Right cardiac atrium (tissue), 5 donors: Measurements from ENCODE around the gene MYCBP. TPM values are rescaled to one million over a fixed set of nuclear protein-coding genes. Genes with fewer than 3 reads are reported as not detected.
"Not testable (repeated sequence)": the region's sequence is repeated elsewhere in the genome, so short reads cannot be mapped to it uniquely, and the experiment has no call there.

Source experiments
- ATAC-seq, 2 donors: fragments of 200-7000 bp; cut with Tn5 transposase; one replicate each; pipeline versions ENCODE4 v1.8.0 to v1.9.1; 2020; ENCODE audit warnings: moderate library complexity in 2 of 2, mild to moderate bottlenecking in 1 of 2
- DNase-seq, 3 donors: peaks; one replicate each; pipeline ENCODE4 v3.0.0-alpha.2; 2020
- H3K27ac ChIP-seq: one replicate; pipeline ENCODE4 v1.5.1; 2013; ENCODE audit warnings: mild to moderate bottlenecking, low read length, control low read depth, moderate library complexity
- H3K27me3 ChIP-seq: one replicate; pipeline ENCODE4 v1.6.1; 2013; ENCODE audit not compliant: control insufficient read depth, insufficient read depth
- H3K4me1 ChIP-seq: one replicate; pipeline ENCODE4 v1.6.1; 2013; ENCODE audit warnings: low read length; ENCODE audit not compliant: control insufficient read depth, insufficient read depth
- H3K4me3 ChIP-seq: one replicate; pipeline ENCODE4 v1.5.1; 2013; ENCODE audit warnings: low read length, control low read depth
- H3K9me3 ChIP-seq: one replicate; pipeline ENCODE4 v1.6.1; 2013; ENCODE audit warnings: low read length; ENCODE audit not compliant: control insufficient read depth
- whole genome bisulfite sequencing: extraction: QIAGEN DNeasy Blood & Tissue Kit; methylation state at CpG from one replicate; pipeline ENCODE4 v1.1.7; 2013; 5-methylcytosine and 5-hydroxymethylcytosine counted together
- intact Hi-C, 4 donors: fragments of 100-400 bp; cut with DNase I; formaldehyde crosslinking; loops; one replicate each; pipeline versions ENCODE4 v1.11.0 to v1.14.0; 2022 to 2023
- long read RNA-seq, 4 donors: library from polyadenylated mRNA; unstranded; transcript quantifications; one replicate each; pipeline ENCODE4 v2.0.0, GENCODE V29; 2020 to 2021
- polyA plus RNA-seq: library from polyadenylated mRNA; stranded (reverse); fragments of 200-250 nt; gene quantifications from one replicate; pipeline ENCODE4 v1.2.3, GENCODE V29; 2013
- total RNA-seq, 4 donors: library from RNA; stranded (reverse); fragmentation: NEBNext Ultra II Directional; extraction: Animal tissue kit (Norgen Biotek cat#: 25700); gene quantifications; one replicate each; pipeline ENCODE4 v1.2.1, GENCODE V29; 2021
- donor health status: healthy with polysubstance abuse.
- donor health status: DM: no; HTN: yes; CAD: no.
- donor health status: DM: no; HTN: no; CAD: no.
- donor health status: DM: no; HTN: yes; CAD: no; lungs with severe emphysema.
- donor health status: DM: yes; HTN: yes; CAD: no.

MYCBP gene, protein sequence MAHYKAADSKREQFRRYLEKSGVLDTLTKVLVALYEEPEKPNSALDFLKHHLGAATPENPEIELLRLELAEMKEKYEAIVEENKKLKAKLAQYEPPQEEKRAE
- total RNA-seq (10 to 100 TPM in 3 of 4 donors, 1 to 10 TPM in 1; 5.3 to 14.0 (median 11.4) TPM), polyA plus RNA-seq (4.9 TPM)
- long read RNA-seq, donor 1, transcript MYCBP-201 (5 exons, 2,818 nt): major isoform, 18 of 19 reads
- long read RNA-seq, donor 1, partial matches to known transcripts: 0 of 19 reads
- long read RNA-seq, donor 1, other reads (novel, unspliced or antisense): 0 of 19 reads
- long read RNA-seq, donor 2, partial matches to known transcripts: 0 of 6 reads
- long read RNA-seq, donor 2, other reads (novel, unspliced or antisense): 1 of 6 reads
- long read RNA-seq, donor 3, transcript MYCBP-201 (5 exons, 2,818 nt): major isoform, 33 of 36 reads
- long read RNA-seq, donor 3, partial matches to known transcripts: 1 of 36 reads
- long read RNA-seq, donor 3, other reads (novel, unspliced or antisense): 1 of 36 reads
- long read RNA-seq, donor 4, transcript MYCBP-201 (5 exons, 2,818 nt): major isoform, 6 of 6 reads
- long read RNA-seq, donor 4, partial matches to known transcripts: 0 of 6 reads
- long read RNA-seq, donor 4, other reads (novel, unspliced or antisense): 0 of 6 reads

DNA sequence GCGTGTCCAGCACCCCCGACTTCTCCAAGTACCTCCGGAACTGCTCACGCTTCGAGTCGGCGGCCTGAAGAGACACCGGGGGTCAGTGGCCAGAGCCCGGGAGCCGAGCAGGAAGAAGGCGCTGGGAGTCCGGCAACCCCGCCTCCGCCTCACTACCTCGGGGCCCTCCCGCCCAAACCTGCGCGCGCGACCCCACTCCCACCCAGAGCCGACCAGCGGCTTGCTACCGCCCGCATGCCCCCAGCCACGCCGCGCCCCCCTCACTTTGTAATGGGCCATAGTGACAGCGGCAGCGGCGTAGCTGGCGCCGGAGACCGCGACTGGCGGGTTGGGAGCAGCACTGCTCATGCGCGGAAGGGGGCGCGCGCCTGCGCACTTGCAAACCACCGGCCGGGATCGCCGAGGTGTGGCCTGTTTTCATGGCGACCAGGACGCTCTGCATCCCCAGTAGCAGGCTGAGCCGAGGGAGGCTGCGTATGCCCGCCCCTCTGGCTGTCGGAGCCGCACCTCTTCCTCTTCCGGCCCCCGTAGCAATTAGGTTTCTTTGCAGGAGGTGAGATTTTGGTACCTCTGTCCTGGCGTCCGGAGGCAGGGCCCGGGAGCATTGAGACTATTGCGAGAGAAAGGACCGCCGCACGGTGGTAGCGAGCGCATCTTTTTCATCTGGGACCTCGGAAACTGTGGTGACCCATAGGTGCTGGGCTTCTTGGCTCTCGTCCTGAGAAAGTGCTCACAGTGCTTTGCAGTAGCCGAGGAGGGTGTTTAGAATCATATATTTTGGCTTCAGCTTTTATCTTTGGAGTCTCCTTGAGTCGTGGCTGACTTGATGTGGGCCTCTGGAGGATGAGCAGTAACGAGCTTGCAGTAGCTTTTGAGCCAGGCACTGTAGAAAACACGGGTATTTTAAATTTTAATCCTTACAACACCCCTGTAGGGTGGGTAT is at the start of gene MYCBP:
MYCBP (minus strand) TSS at position 322 of the 943 bp plus-strand sequence; CDS start at position 279, 43 bp downstream.
- no peaks in the 10 kb centered on the region for H3K27me3 ChIP-seq
- no peaks in the 10 kb centered on the region for H3K4me1 ChIP-seq
- DNase-seq: peak; percentile 96 to 98 (median 98)
- no peaks in the 10 kb centered on the region for H3K9me3 ChIP-seq
- under 1% methylated on average over 69 of the region's 69 CpGs for WGBS
- intact Hi-C loops: no loop called here
- peak within 1 kb of the TSS; percentile 28 for H3K27ac ChIP-seq
- peak within 1 kb of the TSS; percentile 83 for H3K4me3 ChIP-seq
- ATAC-seq: peak; percentile 100

DNA sequence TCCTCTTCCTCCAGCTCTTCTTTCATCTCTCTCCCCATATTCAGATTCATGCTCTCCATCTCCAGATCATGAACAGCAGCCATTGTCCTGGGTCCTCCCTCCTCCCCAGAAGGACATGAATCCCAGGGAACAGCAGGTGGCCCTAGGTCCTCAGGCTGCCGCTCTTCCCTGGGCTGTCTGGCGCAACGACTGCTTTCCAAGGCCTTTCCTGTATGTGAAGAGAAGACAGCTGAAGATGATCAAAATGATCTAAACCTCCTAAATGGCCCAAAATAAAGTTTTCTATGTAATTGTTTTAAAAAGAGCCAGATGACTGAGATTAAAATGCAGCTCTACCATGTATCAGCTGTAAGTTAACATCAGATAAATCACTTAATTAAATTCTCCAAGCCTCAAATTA is 46.0 kb upstream of the MYCBP start:
- H3K27ac ChIP-seq: no peak overlapping the region
- DNase-seq: no peak
- no peaks in the 10 kb centered on the region for H3K4me1 ChIP-seq
- H3K9me3 ChIP-seq: no peaks in the 10 kb centered on the region
- H3K27me3 ChIP-seq: no peaks in the 10 kb centered on the region
- ATAC-seq: peak in 1 of 2 donors; percentile 39
- WGBS: 55% methylated on average over 3 of the region's 3 CpGs
- no peak overlapping the region for H3K4me3 ChIP-seq
- intact Hi-C loops: no loop called here

DNA sequence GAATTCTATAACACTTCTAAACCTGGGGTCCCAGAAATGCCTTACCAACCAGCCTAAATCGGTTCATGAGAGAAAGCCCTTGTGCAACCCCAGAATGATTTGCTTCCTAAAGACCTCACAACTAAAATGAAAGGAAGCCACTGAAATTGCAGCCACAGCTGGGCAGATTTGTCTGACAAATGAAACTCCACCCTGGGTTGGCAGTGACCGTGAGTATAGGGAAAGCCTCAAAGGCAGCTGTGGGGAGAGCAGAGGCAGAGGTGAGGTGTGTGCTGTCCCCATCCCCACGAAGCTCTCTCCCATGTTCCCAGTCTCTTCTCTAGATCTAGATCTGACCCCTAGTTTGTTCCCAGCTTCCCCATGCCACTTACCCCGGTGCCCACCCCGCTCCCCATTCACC is 45.4 kb upstream of the MYCBP start:
- Histone ChIP-seq H3K9me3 (no peaks in the 10 kb centered on the region), H3K27me3 (no peaks in the 10 kb centered on the region), H3K4me3 (no peak overlapping the region), H3K4me1 (no peaks in the 10 kb centered on the region), H3K27ac (no peak overlapping the region)
- intact Hi-C loops: no loop called here
- ATAC-seq (no peak), DNase-seq (no peak)
- 82% methylated on average over 5 of the region's 5 CpGs for WGBS

DNA sequence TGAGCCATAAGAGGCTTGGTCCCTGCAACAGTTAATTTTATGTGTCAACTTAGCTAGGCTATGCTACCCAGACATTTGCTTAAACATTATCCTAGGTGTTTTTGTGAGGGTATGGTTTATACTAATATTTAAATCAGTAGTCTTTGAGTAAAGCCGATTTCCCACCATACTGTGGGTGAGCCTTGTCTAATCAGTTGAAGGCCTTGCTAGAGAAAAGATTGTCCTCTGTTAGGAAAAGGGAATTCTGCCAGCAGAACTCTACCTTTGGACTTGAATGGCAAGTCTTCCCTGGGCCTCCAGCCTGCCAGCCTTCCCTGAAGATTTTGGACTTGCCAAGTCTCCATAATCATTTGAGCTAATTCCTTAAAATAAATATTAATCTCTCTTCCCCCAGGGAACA is 44.6 kb upstream of the MYCBP start:
- Histone ChIP-seq H3K4me1 (no peaks in the 10 kb centered on the region), H3K9me3 (no peaks in the 10 kb centered on the region), H3K27ac (no peak overlapping the region), H3K4me3 (no peak overlapping the region), H3K27me3 (no peaks in the 10 kb centered on the region)
- 87% methylated on average over 1 of the region's 1 CpG for WGBS
- intact Hi-C loops: no loop called here
- ATAC-seq (no peak), DNase-seq (no peak)

DNA sequence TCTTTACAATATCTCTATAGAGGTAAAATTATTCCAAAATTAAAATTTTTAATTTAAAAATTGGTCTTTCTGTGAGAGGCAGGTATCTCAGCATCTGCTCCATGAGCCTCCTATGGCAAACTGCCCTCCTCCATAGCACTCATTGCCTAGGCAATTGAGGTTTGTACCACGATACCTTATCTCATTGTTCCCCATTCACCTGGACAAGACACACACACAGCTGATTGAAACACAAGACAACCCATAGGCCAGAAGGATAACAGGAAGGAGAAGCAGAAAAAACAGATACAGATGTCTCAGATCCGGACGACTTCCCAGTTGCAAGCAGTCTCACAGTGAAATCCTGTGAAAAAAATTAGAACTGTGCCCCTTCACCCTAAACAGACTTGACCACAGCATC is 44.2 kb upstream of the MYCBP start:
- no peak overlapping the region for H3K4me3 ChIP-seq
- intact Hi-C loops: no loop called here
- WGBS: 86% methylated on average over 3 of the region's 3 CpGs
- no peaks in the 10 kb centered on the region for H3K27me3 ChIP-seq
- no peak overlapping the region for H3K27ac ChIP-seq
- no peak for ATAC-seq
- no peaks in the 10 kb centered on the region for H3K4me1 ChIP-seq
- no peak for DNase-seq
- H3K9me3 ChIP-seq: no peaks in the 10 kb centered on the region

DNA sequence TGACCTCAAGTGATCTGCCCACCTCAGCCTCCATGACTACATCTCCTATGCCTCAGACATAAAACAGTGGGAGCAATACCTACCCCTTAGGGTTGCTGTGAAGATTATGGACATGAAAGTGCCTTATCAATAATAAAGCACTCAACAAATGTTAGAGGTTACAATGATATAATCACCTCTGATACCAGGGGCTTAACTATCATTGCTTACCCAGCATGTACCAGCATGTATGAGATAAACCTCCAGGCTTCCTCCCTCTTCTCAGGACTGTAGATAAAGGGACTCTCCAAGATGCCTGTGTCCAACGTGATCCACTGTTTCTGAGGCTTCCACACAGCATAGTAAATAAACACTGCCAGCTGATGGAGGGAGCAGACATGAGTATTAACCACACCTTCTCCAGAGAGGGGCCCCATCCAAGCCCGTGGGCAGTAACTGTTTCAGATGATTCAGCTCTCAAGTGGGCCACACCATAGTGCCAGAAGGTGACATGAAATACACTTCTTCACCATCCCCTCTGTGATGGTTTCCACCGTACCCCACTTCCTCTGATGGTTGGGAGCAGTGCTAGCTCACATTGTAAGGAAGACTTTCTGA is 42.3 kb upstream of the MYCBP start:
- no peak for ATAC-seq
- Histone ChIP-seq H3K27me3 (no peaks in the 10 kb centered on the region), H3K27ac (no peak overlapping the region), H3K9me3 (no peaks in the 10 kb centered on the region), H3K4me3 (no peak overlapping the region), H3K4me1 (no peaks in the 10 kb centered on the region)
- intact Hi-C loops: no loop called here
- WGBS: 42% methylated on average over 3 of the region's 3 CpGs
- DNase-seq: no peak

DNA sequence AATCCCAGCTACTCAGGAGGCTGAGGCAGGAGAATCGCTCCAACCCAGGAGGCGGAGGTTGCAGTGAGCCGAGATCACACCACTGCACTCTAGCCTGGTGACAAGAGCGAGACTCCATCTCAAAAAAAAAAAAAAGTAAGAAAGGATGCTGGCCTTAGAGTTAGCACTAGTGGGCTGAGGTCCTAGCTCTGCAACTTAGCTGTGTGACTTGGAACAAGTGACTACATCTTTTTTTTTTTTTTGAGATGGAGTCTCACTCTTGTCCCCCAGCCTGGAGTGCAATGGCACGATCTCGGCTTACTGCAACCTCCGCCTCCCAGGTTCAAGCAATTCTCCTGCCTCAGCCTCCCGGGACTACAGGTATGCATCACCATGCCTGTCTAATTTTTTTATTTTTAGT is 41.8 kb upstream of the MYCBP start:
- DNase-seq, ATAC-seq, H3K9me3 ChIP-seq, H3K4me1 ChIP-seq, H3K27ac ChIP-seq, H3K27me3 ChIP-seq, H3K4me3 ChIP-seq, intact Hi-C loops: not testable (repeated sequence)
- WGBS: 96% methylated on average over 8 of the region's 8 CpGs

DNA sequence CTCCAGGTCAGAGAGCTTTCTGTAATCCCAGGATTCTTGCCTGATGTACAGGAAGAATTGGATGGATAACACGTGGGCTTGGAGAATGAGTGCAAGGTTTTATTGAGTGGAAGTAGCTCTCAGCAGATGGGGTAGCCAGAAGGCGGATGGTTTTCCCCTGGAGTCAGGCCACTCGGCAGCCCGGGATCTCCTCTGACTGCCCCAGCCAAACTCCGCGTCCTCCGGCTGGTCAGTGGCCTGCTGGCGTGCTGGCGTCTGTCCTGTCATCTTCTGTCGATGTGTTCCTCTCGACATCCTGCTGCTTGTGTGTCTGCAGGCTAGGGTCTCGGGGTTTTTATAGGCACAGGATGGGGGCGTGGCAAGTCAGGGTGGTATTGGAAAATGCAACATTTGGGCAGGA is 35.7 kb upstream of the MYCBP start:
- Histone ChIP-seq H3K4me1 (no peaks in the 10 kb centered on the region), H3K9me3 (no peaks in the 10 kb centered on the region), H3K27ac (no peak overlapping the region), H3K27me3 (no peaks in the 10 kb centered on the region), H3K4me3 (no peak overlapping the region)
- WGBS: 78% methylated on average over 13 of the region's 13 CpGs
- ATAC-seq (no peak), DNase-seq (no peak)
- intact Hi-C loops: no loop called here

DNA sequence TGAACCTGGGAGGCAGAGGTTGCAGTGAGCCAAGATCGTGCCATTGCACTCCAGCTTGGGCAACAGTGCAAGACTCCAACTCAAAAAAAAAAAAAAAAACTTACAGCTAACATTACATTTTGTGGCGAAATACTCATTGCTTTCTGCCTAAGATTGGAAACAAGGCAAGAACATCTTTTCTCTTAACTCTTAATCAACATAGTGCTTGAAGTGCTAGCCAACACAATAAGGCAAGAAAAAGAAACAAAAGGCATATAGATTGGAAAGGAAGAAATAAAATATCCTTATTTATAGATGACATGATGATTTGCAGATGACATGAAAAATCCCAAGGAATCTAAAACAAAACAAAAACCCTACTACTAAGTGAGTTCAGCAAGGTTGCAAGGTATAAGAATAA is 32.8 kb upstream of the MYCBP start:
- Histone ChIP-seq H3K9me3 (no peaks in the 10 kb centered on the region), H3K27ac (no peak overlapping the region), H3K4me3 (no peak overlapping the region), H3K4me1 (no peaks in the 10 kb centered on the region), H3K27me3 (no peaks in the 10 kb centered on the region)
- DNase-seq: no peak
- ATAC-seq: no peak
- intact Hi-C loops: no loop called here
- WGBS: over 99% methylated on average over 2 of the region's 2 CpGs

DNA sequence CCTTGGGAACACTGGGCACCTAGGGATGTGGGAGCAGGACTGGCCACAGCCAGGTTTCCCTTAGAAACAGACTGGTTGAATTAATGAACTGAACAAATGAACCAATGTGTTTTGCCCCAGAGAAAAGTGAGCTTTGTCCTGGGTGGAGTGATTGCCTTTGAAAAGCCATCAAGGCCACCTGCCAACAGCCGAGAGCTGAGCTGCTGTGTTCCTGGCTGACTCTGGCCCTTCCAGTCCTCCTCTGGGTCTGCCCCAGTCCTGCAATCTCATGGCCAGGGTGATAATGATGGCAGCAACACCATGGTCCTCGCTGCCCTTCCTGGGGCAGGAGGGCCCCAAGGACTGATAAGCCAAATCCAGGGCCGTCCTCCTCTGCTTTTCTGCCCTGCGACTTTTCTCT is 26.4 kb upstream of the MYCBP start:
- ATAC-seq: peak in 1 of 2 donors; percentile 56
- Histone ChIP-seq H3K9me3 (no peaks in the 10 kb centered on the region), H3K27me3 (no peaks in the 10 kb centered on the region), H3K27ac (no peak overlapping the region), H3K4me3 (no peak overlapping the region), H3K4me1 (peaks cover 2% of the 10 kb centered on the region)
- DNase-seq: no peak
- 51% methylated on average over 4 of the region's 4 CpGs for WGBS
- intact Hi-C loops: no loop called here
